Measurements from ENCODE around the gene TPBGL.

TPBGL gene

DNA sequence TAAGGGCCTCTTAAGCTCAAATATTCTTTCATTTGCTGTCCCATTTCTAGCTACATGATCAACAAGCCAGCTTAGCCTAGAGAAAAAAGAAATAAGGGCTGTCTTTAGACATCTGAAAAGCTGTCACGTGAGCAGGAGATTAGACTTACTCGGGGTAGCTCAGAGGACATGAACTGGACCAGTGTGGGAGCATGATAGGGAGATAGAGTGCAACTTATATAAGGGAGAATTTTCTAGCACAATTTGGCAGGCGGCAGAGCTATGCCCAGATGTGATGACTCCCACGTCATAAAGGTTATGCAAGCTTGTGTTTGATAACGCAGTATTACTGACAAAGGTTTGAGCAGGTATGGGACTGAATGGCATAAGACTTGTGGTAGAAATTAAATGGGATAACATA lies 28.2 kb upstream of the TPBGL start:
- no peak for DNase-seq (ENCODE audit: low read depth)

DNA sequence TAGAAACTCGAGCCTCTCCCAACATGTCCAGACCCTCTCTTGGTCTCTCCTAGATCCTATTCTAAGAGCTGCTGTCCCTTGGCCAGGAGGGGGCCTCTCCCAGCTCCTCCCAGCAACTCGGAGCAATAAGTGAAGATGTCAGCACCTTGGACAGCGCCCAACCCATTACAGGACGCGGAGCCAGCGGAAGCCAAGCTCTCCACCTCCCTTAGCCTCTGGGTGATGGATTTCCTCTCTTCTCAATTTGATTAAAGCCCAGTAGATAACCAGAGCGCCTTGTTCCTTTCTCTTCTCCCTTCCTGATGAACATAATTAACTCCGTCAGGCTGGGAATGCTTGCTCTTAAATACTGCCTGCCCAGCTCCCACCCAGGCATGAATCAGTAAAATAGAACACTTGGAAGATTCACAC lies 26.2 kb upstream of the TPBGL start:
- DNase-seq (ENCODE audit: low read depth): peak; percentile 10

DNA sequence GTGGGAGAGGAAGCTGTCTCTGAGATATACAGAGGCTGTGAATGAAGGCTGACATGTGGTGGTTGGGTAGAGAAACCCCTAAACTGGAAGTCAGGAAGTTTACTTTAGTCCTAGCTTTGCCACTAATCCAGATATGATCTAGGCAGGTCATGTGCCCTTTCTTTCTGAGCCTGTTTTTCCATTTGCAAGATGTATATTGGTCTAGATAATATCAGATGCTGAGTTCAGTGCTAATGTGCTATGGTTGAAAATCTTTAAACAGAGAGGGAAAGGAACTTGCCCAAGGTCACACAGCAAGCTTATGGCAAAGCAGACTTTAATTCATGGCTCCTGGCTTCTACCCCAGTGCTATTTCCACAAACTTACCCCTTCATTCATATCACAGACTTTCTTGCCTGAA lies 25.7 kb upstream of the TPBGL start:
- no peak for DNase-seq (ENCODE audit: low read depth)

DNA sequence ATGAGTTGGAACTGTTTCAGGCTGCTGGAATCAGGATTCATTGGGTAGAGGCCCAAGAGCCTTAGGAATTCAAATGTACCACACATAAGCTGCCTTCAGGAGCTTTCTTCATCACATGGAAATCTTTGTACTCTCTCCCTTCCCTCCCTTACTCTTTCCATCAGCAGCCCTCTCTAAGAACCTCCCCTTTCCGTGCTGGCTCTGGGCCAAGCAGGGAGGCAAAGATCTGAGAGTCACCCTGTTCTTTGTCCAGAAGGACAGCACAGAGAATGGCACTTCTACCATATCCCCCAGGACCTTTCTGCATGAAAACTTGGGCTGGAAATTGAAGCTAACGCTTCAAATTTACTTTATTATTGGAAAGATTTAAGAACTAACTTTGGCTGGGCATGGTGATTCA lies 20.7 kb upstream of the TPBGL start:
- DNase-seq (ENCODE audit: low read depth): no peak

DNA sequence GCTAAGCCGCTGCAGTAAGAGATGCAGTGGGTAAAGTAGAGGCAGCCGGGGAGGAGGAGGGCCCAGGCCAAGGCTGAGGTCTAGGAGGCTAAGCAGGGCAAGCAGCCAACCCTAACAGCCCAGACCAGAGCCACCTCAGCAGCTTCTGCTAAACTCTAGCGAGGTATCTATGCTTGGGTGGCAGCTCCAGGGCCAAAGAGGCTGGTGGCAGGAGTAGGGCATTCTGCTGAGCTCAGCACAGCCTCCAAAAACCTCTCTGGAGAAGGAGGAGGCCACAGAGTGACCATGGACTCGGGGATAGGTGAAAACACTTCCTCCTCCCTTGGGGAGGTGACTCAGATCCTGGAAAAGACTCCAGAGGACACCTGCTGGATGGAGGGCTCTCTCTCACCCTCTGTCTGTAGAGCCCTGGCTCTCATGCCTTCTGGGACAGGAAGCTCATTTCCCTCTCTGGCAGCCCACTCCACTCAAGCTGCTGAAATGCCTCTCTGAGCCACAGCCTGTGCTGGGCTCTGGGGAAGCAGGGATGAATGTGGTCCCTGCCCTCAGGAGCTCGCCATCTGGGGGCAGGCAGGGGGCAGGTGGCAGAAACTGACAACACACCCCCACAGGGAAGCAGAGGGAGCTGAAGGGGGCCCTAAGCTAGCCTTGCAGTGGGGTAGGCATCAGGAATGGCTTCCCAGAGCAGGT lies 16.5 kb upstream of the TPBGL start:
- DNase-seq (ENCODE audit: low read depth): no peak

DNA sequence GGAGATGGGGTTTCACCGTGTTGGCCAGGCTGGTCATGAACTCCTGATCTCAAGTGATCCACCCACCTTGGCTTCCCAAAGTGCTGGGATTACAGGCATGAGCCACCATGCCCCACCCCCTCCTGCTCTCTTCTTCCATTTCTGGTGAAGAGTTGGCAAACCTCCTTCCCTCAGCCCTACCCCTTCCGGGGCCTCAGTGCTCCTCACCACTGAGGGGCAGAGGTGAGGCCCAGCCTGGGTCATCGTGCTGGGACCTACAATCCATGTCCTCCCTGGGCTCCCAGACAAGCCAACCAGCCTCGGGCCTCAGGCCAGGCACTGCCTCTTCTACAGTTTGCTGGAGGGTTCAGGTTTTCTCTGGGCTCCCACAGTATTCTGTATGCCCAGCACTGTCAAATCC lies 14.8 kb upstream of the TPBGL start:
- no peak for DNase-seq (ENCODE audit: low read depth)

DNA sequence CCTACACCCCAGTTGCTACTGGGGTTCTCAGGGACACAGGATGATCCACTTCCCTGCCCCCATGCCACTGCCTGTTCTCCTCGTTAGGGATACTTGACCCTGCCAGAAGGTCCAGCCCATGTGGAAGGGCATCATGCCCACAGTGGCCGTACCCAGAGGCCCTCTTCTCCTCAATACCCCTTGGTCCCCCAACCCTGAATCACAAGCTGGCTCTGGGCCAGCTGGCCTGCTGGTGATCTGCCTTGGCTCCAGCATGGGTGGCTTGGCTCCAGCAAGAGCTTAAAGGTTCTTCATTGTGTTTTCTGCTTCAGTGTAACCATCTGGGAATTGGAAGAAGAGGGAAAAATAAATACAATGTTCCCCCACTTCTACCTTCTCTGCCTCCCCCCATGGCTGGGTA lies 11.1 kb upstream of the TPBGL start:
- DNase-seq (ENCODE audit: low read depth): no peak

DNA sequence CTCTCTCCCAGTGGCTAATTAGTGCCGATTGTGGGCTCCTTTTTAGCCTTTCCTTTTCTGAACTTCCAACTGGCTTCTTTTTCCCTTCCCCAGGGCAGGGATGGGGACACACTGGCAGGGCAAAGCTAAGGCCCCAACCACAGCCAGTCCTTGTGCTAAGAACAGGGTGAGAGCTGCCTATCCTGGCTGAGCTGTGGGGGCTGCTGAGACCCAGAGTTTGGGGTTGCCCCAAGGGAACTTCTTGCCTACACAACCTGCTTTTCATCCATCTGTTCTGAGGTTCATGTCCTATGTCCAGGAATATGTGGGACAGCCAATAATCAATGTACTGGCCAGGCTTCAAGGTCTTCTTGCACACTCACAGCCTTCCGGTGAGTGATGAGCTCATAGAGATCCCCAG lies 10.0 kb upstream of the TPBGL start:
- no peak for DNase-seq (ENCODE audit: low read depth)

DNA sequence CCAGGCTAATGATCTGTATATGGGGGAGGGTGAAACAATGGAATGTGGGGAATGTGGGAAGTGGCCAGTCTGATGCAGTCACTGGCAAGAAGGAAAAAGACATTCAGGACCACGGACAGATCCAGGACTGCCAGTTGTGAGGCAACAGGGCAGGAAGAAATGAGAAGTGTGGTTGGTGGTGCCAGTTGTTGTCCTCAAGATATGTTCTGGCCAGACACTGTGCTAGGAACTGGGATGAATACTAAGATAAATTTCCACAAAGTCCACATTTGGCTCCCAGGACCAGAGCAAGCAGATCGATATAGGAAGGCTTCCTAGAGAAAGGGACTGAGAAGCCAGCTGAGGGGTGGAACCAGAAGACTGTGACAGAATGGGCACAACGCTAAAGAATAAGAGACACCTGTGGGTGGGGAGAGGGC lies 6.8 kb upstream of the TPBGL start:
- no peak for DNase-seq (ENCODE audit: low read depth)

DNA sequence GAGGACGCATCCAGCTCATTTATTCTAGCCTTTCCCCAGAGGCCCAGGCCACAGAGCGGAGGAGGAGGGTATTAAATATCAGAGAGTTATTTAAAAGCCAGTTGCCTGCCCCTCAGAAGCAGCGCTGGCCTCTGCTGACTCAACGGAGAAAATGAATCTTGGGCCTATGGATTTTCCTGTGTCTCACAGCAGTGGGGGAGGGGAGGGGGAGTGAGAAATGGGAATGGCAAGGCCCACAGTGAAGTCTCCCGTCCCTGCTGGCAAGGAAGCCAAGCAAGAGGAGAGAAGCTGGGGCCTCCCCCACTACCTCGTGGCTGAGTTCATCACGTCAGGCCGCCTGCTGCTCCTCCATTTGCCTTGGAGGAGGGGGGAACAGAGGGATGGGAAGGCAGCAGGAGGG lies 4.5 kb upstream of the TPBGL start:
- no peak for DNase-seq (ENCODE audit: low read depth)

DNA sequence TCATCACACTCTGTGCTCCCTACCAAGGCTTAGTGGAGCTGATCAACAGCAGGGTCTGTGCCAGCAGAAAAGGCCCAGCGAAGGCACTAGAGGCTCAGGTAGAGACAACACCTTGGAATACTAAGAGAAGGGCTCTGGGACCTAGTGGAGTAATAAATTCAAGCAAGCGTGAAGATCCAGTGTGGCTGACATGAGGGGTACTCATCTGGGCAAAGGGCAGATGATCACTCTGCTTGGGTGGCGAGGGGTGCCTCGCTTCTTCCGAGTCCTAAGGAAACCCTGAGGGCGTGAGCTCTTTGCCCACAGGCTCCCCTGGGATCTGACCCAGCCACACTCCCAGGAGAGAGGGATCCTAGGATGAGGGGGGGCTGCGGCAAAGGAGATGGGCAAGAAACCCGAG lies 3.5 kb upstream of the TPBGL start:
- DNase-seq (ENCODE audit: low read depth): no peak

DNA sequence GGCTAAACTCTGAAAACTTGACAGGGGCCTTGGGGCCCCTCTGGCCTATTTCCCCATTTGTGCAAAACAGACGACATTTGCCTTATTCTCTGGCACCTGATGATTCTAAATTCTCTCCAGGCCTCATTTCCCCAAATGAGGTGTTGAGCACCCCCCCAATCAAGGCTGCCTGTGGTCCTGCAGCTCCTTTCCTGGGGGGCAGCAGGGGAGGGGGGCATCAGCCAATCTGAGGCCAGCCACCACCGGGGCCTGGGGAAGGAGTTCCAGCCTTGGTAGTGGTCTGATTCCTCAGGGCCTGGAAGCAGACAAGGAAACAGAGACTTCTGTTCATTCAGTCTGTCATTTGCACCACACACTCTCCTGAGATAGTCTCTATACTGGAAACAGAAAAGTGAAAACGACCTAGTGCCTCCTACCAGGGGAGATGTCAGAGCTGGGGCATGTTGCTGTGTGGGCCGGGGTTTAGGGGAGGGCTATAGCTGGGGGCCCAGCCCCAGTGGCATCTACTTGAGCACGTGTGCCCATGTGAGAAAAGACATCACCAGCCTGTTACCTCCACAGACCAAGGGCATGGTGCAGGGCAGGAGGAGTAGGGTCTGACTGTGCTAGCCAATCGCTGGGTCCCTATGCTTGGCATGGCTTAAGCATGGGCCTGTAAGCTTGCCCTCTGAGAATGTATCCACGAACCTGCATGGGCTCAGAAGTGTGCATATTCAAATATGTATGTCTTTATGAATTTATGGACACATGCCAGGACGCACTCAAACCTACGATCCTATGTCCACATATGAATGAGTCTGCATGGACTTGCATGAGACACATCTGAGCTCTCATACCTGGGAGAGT lies 1.8 kb upstream of the TPBGL start:
- DNase-seq (ENCODE audit: low read depth): no peak

DNA sequence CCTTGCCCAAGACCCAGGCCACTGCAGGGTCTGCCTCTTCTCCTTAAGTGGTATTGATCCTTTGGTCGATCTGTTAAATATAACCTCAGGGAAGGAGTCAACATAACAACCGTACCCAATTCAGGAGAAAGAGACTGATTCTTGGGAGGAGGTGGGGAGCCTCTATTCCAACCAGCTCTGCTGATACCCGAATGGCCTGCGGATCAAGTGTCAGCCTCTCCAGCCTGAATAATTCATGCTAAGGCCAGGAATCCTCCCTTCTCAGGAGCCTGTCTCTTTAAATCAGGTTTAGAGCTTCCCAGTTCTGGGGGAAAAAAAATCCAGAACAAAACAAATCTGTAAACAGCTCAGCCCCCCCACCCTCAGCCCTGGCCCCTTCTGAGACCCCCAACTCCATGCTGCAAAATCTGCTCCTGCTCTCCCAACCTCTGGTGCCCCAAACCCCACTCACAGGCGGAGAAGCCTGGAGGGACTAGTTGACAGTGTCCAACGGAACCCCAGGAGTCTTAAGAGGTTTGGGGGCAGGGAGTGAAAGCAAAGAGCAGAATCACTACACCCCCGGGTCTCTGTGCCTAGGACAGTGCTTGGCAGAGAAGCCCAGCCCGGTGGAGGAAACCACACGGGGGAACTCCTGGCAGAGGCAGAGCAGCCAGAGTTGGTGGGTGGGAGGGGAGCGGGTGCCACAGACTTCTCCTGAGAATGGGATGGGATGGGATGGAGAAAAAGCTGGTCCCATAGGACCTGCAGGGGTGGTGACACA lies 863 bp upstream of the TPBGL start:
- no peak for DNase-seq (ENCODE audit: low read depth)

DNA sequence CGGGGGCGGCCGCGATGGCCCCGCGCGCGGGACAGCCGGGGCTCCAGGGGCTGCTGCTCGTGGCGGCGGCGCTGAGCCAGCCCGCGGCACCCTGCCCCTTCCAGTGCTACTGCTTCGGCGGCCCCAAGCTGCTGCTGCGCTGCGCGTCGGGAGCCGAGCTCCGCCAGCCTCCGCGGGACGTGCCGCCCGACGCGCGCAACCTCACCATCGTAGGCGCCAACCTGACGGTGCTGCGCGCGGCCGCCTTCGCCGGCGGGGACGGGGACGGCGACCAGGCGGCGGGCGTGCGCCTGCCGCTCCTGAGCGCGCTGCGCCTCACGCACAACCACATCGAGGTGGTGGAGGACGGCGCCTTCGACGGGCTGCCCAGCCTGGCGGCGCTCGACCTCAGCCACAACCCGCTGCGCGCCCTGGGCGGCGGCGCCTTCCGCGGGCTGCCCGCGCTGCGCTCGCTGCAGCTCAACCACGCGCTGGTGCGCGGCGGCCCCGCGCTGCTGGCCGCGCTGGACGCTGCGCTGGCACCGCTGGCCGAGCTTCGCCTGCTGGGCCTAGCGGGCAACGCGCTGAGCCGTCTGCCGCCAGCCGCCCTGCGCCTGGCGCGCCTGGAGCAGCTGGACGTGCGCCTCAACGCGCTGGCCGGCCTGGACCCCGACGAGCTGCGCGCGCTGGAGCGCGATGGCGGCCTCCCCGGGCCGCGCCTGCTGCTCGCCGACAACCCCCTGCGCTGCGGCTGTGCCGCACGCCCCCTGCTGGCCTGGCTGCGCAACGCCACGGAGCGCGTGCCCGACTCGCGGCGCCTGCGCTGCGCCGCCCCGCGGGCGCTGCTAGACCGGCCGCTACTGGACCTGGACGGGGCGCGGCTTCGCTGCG lies 697 bp downstream of the TPBGL start:
- DNase-seq (ENCODE audit: low read depth): no peak

DNA sequence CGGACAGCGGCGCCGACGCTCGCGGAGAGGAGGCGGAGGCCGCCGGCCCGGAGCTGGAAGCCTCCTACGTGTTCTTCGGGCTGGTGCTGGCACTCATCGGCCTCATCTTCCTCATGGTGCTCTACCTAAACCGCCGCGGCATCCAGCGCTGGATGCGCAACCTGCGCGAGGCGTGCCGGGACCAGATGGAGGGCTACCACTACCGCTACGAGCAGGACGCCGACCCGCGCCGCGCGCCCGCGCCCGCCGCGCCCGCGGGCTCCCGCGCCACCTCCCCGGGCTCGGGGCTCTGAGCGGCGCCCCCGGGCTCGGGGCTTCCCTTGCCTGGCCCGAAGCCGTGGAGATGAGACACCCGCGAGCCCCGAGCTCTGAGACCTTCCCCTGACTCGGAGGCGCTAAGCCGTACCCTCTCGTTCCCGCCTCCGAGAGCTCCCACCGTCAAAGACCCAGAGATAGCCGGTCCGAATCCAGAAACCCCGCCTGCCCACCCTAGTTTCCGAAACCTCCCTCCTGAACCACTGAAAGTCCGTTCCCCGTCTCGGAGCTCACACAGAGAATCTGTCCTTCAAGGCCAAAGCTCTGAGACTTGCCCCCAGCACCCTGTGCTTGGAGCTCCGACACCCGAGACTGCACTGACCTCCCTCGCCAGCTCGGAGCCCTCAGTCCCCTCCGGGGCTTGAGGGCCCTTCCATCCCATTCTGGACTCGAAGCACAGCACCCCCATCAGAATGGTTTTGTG lies 1.5 kb downstream of the TPBGL start:
- DNase-seq (ENCODE audit: low read depth): no peak

DNA sequence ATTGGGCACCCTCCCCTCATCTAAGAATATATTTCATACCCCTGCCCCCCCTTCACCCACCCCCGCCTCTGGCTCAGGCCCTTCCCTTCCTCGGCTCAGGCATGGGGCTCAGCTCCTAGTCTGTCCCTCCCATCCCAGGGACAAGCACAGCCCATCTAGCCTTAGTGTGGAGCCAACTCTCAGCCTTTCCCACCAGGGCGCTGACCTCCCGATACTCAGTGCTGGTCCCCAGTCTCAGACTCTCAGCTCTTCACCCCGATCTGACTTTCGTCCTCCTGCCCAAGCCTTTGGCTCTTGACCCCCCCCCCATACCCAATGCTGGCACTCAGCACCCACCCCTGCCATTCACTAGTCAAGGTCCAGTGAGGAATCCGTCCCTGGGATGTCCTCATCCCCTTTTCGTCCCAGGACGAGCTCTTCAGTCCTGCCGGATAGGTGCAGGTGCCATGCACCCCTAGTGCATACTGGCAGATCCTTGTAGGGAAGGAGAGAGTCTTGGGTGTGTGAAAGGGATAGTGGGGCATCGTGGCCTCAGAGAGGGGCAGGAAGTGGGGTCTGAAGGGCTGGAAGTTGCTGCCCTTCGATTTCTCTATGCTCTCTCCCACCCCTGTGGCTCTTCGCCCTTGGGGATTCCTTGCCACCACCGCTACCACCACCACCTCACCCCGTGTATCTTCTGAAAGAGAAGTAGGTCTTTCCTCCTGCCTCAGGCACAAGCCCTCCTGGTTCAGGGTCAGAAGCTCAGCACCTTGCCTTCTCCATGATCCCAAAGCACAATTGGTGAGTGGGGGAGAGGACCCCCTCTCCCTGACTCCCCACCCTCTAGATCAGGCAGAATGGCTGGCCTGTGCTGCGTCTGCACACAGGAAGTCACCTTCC lies 2.4 kb downstream of the TPBGL start:
- DNase-seq (ENCODE audit: low read depth): no peak

DNA sequence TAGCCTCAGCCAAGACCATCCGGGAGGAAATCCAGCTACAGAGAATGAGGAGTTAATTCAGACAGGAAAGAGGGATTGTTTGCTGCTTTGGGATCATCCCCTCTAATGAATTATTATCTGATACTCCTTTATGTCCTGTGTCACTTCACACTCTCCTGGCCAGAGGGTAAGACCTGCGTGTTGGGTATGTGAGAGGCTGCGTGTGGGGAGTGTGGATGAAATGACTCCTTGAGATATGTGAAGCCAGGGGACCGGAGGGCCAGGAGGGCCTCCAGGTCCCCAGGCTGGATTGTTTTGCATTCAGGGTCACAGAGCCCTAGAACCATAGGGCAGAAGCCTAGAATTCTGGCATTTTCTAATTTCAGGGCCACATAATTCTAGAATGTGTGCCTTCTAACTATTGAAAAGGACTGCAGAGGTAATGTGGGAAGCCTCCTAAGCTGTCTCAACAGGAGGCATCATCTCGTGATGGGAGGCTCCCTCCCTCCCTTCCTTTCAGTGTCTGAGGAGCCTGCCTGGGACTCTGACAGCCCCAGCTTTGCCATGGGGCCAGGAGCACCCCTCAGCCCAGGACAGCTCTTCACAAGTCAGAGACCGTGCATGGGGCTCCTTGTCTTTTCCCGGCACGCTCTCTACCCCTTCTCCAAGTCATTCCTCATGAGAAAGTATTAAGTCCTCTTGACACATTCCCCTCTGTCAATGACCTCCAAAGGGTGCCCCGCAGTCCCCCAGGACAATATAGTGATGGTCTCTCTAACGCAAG lies 3.7 kb downstream of the TPBGL start:
- DNase-seq (ENCODE audit: low read depth): no peak

DNA sequence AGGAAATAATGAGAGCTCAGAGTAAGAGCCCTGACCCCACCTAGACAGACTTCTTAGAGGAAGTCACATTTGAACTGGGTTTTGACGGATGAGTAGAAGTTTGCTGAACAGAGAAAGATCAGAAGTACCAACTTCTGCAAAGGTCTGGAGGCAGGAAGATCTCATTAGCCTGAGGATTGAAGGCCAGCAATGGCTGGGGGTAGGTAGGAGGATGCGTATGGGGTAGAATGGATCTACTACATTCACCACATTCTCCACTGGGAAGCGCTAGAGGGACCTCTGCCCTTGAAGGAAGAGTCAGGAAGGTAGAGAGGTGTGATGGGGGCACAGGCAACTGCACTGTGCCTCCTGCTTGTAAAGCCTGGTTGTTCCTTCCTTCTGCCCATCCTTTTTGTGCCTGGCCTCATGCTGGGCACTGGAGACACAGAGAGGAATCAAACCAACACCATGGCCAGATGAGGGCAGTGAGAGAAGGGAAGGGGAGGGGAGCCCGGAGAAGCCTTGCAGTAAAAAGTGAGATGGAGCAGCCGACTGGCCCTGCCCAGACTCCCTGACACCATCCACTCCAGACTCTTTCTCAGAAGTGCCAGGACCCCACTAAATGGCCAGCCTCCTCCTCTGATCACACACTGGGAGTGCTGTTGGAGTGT lies 4.9 kb downstream of the TPBGL start:
- DNase-seq (ENCODE audit: low read depth): no peak
